Measurements from ENCODE around the gene COA8.
"Not testable (repeated sequence)": the region's sequence is repeated elsewhere in the genome, so short reads cannot be mapped to it uniquely, and the experiment has no call there.

The COA8 gene

DNA sequence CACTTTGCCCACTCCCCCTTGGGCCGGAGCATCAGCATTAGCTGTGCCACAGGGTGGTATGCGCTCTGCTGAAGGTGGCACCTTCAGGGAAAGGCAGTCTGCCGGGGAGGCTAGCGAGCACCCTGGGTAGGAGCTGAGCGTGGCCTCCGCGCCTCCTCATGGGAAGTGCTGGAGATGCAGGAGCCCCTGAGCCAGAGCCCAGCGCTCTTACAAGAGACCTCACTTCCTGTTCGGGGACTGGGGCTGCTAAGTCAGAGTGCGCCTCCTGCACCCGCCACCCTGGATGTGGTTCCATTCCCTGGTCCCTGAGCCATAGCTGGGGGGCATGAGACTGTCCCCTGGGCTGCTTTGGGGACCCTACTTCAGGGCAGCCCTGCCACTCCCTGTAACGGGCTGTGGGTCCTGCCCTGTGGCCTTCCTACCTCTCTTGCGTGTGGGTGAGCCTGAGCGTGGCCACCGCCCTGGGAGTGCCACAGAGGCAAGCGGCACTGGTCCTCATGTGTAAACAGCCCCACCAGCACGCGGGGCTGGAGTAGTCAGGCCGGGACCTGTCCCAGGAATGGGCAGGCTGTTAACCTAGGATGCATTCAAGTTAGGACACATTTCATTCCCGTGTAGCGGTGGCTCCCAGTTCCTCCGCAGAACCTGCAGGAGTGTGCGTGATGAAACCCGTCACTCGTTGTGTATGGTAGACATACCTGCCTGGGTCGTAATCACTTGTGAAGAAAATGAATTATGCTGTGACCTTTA is 19.4 kb downstream of the COA8 start:
- Histone ChIP-seq H3K4me3 (ENCODE audit: low read depth, low read length) (no peak overlapping the region), H3K27me3 (ENCODE audit: control insufficient read depth, insufficient read depth, low read length) (no peaks in the 10 kb centered on the region), H3K9ac (ENCODE audit: low read depth, low read length) (no peak overlapping the region), H3K9me3 (ENCODE audit: control insufficient read depth, insufficient read depth, low read length) (no peaks in the 10 kb centered on the region), H3K36me3 (ENCODE audit: control insufficient read depth, insufficient read depth, low read length) (peaks cover 9% of the 10 kb centered on the region), H3K4me1 (ENCODE audit: control insufficient read depth, insufficient read depth, low read length) (no peaks in the 10 kb centered on the region)

DNA sequence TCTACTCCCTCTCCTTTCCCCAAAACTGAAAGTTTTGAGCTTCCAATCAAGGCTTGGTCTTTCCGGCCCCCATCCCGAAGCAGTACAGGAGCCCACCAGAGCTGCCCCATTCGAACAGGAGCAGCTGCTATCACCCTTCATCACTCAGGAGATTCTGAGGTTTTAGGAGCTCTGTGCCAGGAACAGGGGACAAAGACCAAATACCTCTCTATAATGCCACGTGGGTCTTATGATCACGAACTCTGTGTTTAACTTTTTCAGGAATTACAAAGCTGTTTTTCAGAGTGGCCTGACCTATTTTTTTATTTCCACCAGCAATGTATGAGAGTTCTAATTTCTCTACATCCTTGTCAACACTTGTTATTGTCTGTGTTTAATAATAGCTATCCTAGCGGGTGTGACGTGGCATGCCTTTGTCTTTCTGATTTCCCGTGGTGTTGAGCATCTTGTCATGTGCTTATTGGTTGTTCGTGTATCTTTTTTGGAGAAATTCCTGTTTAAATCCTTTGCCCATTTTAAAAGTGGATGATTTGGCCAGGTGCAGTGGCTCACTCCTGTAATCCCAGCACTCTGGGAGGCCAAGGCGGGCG is 21.7 kb downstream of the COA8 start:
- H3K4me3 ChIP-seq (ENCODE audit: low read depth, low read length), result no peak overlapping the region
- no peaks in the 10 kb centered on the region for H3K4me1 ChIP-seq (ENCODE audit: control insufficient read depth, insufficient read depth, low read length)
- H3K9ac ChIP-seq (ENCODE audit: low read depth, low read length), result no peak overlapping the region
- H3K36me3 ChIP-seq (ENCODE audit: control insufficient read depth, insufficient read depth, low read length), result no peaks in the 10 kb centered on the region
- H3K27me3 ChIP-seq (ENCODE audit: control insufficient read depth, insufficient read depth, low read length), result no peaks in the 10 kb centered on the region
- H3K9me3 ChIP-seq (ENCODE audit: control insufficient read depth, insufficient read depth, low read length), result no peaks in the 10 kb centered on the region

DNA sequence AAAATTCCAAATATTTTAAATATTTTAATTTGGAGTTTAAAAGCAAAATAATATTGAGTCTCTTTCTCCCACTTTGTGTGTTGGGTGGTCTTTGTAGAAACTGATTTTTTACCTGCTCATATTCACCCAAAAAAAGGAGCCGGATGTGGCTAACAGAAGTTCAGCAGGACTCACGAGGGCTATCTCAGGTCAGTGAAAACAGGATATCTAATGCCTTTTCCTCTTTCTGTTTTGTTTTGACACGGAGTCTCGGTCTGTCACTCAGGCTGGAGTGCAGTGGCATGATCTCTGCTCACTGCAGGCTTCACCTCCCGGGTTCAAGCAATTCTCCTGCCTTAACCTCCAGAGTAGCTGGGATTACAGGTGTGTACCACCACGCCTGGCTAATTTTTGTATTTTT is 30.8 kb downstream of the COA8 start:
- Histone ChIP-seq H3K4me3 (ENCODE audit: low read depth, low read length) (no peak overlapping the region), H3K4me1 (ENCODE audit: control insufficient read depth, insufficient read depth, low read length) (no peaks in the 10 kb centered on the region), H3K9ac (ENCODE audit: low read depth, low read length) (no peak overlapping the region), H3K9me3 (ENCODE audit: control insufficient read depth, insufficient read depth, low read length) (no peaks in the 10 kb centered on the region), H3K27me3 (ENCODE audit: control insufficient read depth, insufficient read depth, low read length) (no peaks in the 10 kb centered on the region), H3K36me3 (ENCODE audit: control insufficient read depth, insufficient read depth, low read length) (peaks cover 6% of the 10 kb centered on the region)

DNA sequence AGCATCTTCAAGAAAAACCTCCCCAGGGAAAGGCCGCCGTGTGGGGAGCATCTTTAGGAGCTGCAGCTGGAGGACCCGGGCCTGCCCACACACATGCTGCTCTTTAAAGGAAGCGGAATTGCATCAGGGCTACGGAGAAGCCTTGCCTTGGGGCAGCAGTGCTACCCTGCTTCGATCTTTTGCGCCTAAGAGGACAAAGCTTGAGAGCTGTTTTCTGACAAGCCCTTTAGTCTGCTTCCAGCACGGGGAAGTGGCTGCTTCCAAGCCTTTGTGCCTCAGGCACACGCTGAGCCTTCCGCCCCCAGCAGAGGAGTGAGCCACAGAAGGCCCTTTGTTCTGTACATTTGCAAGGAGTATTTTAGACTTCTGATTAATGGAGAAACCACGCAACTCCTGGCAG is 31.5 kb downstream of the COA8 start:
- H3K4me3 ChIP-seq (ENCODE audit: low read depth, low read length), result no peak overlapping the region
- H3K9ac ChIP-seq (ENCODE audit: low read depth, low read length), result no peak overlapping the region
- no peaks in the 10 kb centered on the region for H3K9me3 ChIP-seq (ENCODE audit: control insufficient read depth, insufficient read depth, low read length)
- H3K4me1 ChIP-seq (ENCODE audit: control insufficient read depth, insufficient read depth, low read length), result no peaks in the 10 kb centered on the region
- H3K36me3 ChIP-seq (ENCODE audit: control insufficient read depth, insufficient read depth, low read length), result peaks cover 6% of the 10 kb centered on the region
- no peaks in the 10 kb centered on the region for H3K27me3 ChIP-seq (ENCODE audit: control insufficient read depth, insufficient read depth, low read length)

DNA sequence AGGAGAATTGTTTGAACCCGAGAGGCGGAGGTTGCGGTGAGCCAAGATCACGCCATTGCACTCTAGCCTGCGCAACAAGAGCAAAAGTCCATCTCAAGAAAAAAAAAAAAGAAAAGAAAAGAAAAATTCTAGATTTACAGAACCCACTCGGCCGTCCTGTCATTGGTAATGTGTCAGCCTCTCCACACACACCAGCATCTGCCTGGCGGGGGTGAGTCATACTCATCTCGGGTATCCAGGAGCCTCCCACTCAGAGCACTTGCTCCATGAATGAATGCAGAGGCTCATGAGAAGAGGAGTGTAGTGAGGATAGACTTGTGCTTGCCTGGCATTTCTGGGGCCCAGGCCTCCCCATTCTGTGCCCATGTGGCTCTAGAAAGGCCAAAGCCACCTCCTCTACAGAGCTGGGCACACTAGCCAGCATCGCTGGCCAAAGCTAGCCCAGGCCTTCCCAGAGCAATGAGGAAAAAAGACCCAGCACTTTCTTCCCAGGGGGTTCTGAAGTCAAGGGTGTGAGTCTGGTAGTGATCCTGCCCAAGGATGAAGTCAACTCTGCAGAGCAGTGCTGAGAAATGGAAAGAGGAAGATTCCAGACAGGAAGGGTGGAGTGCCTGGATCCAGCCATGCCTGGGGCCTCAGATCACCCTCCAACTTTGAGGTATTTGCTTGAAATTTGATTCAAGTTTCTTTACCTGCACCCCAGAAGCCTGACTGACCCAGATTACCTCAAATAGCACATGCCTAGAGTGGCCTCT is 35.0 kb downstream of the COA8 start:
- Histone ChIP-seq H3K27me3 (ENCODE audit: control insufficient read depth, insufficient read depth, low read length) (no peaks in the 10 kb centered on the region), H3K4me3 (ENCODE audit: low read depth, low read length) (no peak overlapping the region), H3K4me1 (ENCODE audit: control insufficient read depth, insufficient read depth, low read length) (no peaks in the 10 kb centered on the region), H3K36me3 (ENCODE audit: control insufficient read depth, insufficient read depth, low read length) (no peaks in the 10 kb centered on the region), H3K9me3 (ENCODE audit: control insufficient read depth, insufficient read depth, low read length) (no peaks in the 10 kb centered on the region), H3K9ac (ENCODE audit: low read depth, low read length) (no peak overlapping the region)

DNA sequence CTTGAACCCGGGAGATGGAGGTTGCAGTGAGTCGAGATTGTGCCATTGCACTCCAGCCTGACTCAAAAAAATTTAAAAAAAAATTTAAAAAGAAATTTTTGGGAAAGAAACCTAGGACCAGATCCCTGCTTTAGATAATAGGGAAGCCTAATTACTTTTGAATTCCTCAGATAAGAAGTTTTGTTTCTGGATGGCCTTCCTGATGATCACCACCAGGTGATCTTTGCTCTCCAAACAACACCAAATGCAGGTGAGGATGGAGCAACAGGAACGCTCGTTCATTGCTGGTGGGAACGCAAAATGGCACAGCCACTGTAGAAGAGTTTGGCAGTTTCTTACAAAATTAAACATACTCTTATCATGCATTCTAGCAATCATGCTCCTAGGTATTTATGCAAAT is 37.7 kb downstream of the COA8 start:
- Histone ChIP-seq H3K9me3 (ENCODE audit: control insufficient read depth, insufficient read depth, low read length) (no peaks in the 10 kb centered on the region), H3K27me3 (ENCODE audit: control insufficient read depth, insufficient read depth, low read length) (no peaks in the 10 kb centered on the region), H3K4me1 (ENCODE audit: control insufficient read depth, insufficient read depth, low read length) (no peaks in the 10 kb centered on the region), H3K9ac (ENCODE audit: low read depth, low read length) (no peak overlapping the region), H3K4me3 (ENCODE audit: low read depth, low read length) (no peak overlapping the region), H3K36me3 (ENCODE audit: control insufficient read depth, insufficient read depth, low read length) (no peaks in the 10 kb centered on the region)

DNA sequence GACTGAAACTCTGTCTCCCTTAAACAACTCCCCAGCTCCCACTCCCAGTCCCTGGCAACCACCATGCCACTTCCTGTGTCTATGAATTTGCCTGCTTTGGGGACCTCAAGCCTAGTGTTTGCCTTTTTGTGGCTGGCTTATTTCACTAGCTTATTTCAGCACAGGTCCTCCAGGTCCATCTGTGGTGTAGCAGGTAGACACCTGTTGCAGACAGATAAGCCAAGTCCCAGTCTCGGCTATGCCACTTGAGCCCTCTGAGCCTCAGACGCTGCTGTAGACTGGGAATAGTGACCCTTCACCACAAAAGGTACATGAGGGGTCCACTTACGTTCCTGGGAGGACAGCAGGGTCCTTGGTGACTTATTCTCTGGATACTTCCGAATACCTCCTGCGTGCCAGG is 41.9 kb downstream of the COA8 start:
- H3K9me3 ChIP-seq (ENCODE audit: control insufficient read depth, insufficient read depth, low read length), result no peaks in the 10 kb centered on the region
- H3K4me3 ChIP-seq (ENCODE audit: low read depth, low read length), result no peak overlapping the region
- peaks cover 5% of the 10 kb centered on the region for H3K27me3 ChIP-seq (ENCODE audit: control insufficient read depth, insufficient read depth, low read length)
- no peaks in the 10 kb centered on the region for H3K36me3 ChIP-seq (ENCODE audit: control insufficient read depth, insufficient read depth, low read length)
- peaks cover 9% of the 10 kb centered on the region for H3K4me1 ChIP-seq (ENCODE audit: control insufficient read depth, insufficient read depth, low read length)
- H3K9ac ChIP-seq (ENCODE audit: low read depth, low read length), result no peak overlapping the region

DNA sequence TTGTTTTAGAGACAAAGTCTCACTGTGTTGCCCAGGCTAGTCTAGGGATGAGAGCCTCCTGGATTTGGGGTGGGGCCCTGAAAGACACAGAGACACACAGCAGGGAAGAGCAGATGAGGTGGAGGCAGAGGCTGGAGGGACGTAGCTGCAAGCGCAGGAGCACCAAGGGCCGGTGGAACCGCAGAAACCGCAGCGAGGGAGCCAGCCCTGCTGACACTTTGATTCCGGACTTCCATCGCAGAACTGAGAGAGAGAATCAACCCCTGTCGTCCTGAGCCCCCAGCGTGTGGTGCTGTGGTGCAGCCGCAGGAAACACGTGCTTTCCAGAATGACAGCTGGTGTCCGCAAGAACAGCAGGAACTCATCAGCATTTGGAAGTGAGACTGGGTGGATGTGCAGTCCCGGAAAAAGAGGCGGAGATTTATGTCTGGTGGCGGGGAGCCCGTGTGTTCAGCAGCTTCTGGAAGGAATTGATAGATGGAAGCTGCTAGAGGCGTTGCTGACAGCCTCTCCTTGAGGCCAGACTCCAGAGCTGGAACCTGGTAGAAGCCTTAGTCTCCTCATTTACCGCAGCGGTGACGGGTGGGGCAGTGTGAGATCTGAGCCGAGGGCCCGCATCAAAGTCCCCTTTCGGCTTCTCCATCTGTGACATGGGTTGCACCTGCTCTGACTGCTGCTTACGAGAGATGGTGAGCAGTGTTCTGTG is 44.4 kb downstream of the COA8 start:
- peaks cover 6% of the 10 kb centered on the region for H3K9me3 ChIP-seq (ENCODE audit: control insufficient read depth, insufficient read depth, low read length)
- peaks cover 9% of the 10 kb centered on the region for H3K4me1 ChIP-seq (ENCODE audit: control insufficient read depth, insufficient read depth, low read length)
- H3K36me3 ChIP-seq (ENCODE audit: control insufficient read depth, insufficient read depth, low read length), result no peaks in the 10 kb centered on the region
- H3K27me3 ChIP-seq (ENCODE audit: control insufficient read depth, insufficient read depth, low read length), result peaks cover 5% of the 10 kb centered on the region
- no peak overlapping the region for H3K9ac ChIP-seq (ENCODE audit: low read depth, low read length)
- H3K4me3 ChIP-seq (ENCODE audit: low read depth, low read length), result peak overlapping the region; percentile 11

DNA sequence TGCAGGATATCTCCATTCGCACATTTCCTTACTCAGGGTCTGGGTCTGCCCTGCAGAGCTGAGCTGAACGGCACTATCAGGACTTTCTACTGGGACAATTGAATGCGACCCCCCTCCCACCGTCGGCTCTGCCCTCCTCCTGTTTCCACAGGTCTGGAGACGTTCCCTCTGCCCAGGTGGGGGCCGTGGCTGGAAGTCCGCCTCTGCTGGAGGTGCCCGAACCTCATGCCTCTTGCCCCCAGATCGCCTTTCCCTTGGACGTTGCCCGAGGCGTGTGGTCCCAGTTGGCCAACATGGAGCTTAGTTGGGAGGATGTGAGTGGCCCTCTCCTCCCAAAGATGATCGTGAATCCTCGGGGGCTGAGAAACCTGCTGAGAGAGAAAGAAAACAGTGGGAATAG is 45.1 kb downstream of the COA8 start:
- H3K4me1 ChIP-seq (ENCODE audit: control insufficient read depth, insufficient read depth, low read length), result peaks cover 9% of the 10 kb centered on the region
- H3K27me3 ChIP-seq (ENCODE audit: control insufficient read depth, insufficient read depth, low read length), result peaks cover 5% of the 10 kb centered on the region
- no peaks in the 10 kb centered on the region for H3K36me3 ChIP-seq (ENCODE audit: control insufficient read depth, insufficient read depth, low read length)
- H3K4me3 ChIP-seq (ENCODE audit: low read depth, low read length), result no peak overlapping the region
- H3K9ac ChIP-seq (ENCODE audit: low read depth, low read length), result no peak overlapping the region
- peaks cover 6% of the 10 kb centered on the region for H3K9me3 ChIP-seq (ENCODE audit: control insufficient read depth, insufficient read depth, low read length)

DNA sequence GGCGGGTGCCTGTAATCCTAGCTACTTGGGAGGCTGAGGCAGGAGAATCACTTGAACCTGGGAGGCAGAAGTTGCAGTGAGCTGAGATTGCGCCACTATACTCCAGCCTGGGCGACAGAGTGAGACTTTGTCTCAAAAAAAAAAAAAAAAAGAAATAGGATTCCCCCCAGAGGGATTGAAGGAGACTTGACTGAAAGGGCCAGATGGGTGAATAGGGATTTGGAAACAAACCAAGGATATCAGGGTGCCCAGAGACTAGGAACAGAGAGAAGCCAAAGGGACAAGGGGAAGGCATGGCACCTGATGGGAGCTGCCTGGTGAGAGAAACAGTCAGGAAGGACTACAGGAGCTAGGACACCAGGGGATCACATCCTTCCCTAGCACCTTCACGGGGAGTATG is 46.3 kb downstream of the COA8 start:
- not testable (repeated sequence) for H3K4me1 ChIP-seq (ENCODE audit: control insufficient read depth, insufficient read depth, low read length); H3K36me3 ChIP-seq (ENCODE audit: control insufficient read depth, insufficient read depth, low read length); H3K4me3 ChIP-seq (ENCODE audit: low read depth, low read length); H3K9me3 ChIP-seq (ENCODE audit: control insufficient read depth, insufficient read depth, low read length); H3K9ac ChIP-seq (ENCODE audit: low read depth, low read length); H3K27me3 ChIP-seq (ENCODE audit: control insufficient read depth, insufficient read depth, low read length)

DNA sequence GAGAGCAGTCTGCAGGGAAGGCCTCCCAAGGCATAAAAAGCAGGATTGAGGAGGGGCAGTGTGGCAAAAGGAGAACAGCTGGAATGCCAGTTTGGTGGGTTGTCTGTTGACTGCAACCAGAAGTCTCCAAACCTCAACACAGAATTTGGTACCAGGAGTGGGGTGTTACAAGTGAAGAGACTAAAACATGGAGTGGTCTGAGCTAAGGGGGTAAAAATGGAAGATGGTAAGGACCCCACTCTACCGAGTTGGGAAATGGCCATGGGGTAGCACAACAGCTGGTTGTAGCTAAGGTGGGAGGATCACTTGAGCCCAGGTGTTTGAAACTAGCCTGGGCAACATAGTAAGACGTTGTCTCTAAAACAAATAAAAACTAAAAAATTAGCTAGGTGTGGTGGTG is 48.5 kb downstream of the COA8 start:
- Histone ChIP-seq H3K27me3 (ENCODE audit: control insufficient read depth, insufficient read depth, low read length) (peaks cover 5% of the 10 kb centered on the region), H3K4me3 (ENCODE audit: low read depth, low read length) (no peak overlapping the region), H3K9me3 (ENCODE audit: control insufficient read depth, insufficient read depth, low read length) (peaks cover 6% of the 10 kb centered on the region), H3K4me1 (ENCODE audit: control insufficient read depth, insufficient read depth, low read length) (peaks cover 9% of the 10 kb centered on the region), H3K36me3 (ENCODE audit: control insufficient read depth, insufficient read depth, low read length) (no peaks in the 10 kb centered on the region), H3K9ac (ENCODE audit: low read depth, low read length) (no peak overlapping the region)

Measured in iPS-15b (cell line).